Stimulated activated CD4-positive, alpha-beta T cell treated with anti-CD3 and anti-CD28 coated beads, Interleukin-4, amount 100 ng/mL, for 1 hour (primary cell): Measurements from ENCODE around the gene TMA7B.

Source experiments
- DNase-seq: peaks from one replicate; pipeline ENCODE4 v3.0.0-alpha.2; 2020

The TMA7B gene

DNA sequence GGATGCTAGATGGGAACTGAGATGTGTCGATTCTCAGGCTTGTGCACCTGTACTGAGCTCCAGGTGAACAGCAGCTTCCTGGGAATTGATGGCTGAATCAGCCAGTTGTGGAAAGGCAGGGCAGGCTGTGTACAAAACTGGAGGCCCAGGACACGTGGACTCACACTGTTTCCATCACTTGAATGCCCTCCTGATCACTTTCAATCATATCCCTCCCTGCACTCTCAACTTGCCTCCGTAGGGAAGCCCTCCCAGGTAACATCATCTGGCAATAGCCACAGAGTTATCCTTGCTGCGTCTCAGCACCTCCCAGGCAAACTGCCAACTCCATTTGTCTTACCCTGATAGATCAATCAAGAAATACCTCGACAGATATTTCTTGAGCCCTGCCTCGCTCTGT, 44.6 kb downstream of the TMA7B start:
- DNase-seq = no peak

DNA sequence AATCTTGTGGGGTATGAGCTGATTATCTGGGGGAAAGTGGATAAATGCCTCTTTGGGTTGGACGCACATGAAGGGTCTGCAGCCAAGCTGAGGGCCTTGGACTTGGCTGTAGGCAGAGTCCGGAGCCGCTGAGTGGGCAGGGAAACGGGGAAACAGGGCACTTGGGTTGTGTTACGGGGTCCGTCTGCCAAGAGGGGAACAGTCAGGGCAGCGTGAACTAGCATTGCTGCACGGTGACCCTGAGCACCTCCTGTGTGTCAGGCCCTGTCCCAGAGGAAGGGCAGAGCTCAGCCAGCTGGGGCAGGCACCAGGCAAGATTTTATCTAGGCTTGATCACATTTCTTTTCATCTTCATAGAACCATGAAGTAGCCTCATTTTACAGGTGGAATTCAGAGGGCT, 46.4 kb downstream of the TMA7B start:
- DNase-seq = no peak

DNA sequence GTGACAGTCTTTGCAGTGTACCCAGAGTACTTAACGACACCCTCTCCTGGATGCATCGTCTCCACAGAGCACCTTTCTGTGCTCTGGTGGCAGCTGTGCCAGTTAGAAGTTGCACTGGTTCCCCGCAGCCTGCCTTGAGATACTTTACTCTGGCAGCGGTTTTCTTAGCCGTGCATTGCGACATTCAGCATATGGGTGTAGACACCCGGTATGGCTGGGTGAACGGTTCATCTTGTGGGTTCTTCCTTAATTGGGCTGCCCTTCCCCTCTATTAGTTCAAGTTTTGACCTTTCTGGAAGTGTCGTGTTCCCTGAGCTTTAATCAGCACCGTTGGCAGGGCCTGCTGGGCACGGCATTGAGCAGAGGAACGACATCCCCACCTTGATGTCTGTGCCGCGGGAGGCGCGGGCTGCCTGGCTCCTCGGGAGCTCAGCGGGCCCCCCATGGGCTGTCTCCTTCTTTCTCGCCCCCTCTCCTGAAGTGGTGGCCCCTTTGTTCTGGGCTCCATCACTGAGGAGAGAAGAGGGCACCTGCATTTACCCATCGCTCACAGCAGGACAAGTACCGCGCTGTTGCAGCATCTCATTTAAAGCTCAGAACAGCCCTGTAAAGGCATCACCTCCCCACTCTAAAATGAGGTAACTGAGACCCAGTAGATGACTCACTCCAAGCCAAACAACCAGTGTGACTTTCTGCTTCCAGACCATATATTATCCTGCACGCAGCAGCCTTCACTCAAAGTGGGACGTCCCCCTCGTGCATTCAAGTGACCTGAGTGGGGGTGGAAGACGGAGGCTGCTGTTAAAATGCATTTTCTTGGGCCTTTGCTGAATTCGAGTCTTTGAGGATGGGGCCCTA, 47.9 kb downstream of the TMA7B start:
- no peak for DNase-seq

DNA sequence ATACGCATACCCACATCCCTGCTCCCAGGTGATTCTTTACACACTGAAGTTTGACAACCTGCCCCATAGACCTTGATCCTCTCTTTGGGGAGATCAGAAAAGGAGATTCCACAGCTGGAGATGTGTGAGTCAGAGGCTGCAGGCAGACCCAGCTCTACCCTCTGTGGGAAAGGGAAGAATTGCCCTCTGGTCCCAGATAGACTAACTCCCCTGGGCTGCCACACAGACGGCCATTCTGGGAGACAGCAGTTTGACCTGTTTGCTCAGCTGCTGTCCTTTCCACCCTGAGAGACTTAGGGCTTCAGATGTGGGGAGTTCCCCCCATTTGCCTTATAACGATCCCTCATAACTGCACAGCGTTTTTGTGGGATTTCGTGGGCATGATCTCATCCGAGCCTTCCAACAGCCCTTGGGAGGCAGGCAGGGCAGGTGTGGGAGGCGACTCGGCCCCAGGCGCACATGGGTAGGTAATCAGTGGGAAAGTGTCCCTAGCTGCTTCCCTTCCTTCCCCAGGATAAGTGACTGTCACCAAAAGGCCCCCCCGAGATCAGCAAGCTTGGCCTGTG, 48.6 kb downstream of the TMA7B start:
- no peak for DNase-seq

DNA sequence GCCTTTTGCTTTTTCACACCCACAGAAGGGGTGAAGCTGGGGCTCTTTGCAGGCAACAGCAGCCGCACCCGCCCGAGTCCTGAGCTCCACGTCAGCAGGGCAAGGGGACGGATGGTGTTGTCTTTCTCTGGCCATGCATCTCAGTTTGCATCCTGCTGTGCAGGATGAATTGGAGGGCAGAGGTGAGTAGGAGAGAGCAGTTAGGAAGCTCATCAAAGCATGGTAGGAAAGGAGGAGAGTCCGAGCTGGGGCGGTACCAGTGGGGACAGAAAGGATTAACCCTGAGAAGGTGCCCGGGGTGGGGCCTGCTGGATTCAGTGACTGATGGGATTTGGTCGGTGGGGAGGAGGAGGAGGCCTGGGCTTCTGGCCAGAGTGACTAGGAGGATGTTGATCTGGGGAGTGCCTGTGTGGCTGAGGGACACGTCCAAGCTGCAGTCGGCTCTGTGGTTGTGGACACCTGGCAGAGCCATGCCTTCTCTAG, 49.1 kb downstream of the TMA7B start:
- no peak for DNase-seq

DNA sequence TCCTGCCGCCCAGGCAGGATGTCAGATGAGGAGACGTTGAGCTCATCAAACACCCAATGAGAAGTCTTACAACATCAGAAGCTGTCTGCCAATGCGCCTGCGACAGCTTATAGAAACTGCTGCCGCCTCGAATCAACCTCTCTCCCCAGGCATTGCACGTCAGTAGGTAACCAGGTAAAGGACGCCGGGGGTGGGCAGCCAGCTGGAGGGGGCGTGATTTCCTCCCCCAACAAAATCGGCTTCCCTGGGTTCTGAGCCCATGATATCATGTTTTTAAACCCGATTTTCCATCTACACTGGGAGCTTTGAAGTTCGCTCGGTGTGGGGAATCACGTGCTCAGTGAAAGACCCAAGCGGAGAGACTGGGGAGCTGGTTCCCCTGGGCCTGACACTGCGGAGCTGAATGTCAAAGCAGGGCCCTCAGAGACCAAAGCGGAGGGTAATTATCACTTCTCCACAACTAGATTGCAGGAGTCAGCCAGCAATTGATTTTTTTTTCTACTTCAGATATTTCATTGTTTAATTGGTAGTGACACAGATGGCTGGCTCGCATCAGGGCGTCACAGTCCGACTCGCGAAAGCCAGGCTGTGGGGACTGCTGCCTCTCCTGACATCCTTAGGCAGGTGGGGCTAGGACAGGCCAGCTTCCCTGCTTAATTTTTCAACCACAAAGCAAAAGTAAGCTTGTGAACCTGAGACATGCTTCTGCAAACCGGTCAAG, 49.9 kb downstream of the TMA7B start:
- peak; percentile 30 for DNase-seq

DNA sequence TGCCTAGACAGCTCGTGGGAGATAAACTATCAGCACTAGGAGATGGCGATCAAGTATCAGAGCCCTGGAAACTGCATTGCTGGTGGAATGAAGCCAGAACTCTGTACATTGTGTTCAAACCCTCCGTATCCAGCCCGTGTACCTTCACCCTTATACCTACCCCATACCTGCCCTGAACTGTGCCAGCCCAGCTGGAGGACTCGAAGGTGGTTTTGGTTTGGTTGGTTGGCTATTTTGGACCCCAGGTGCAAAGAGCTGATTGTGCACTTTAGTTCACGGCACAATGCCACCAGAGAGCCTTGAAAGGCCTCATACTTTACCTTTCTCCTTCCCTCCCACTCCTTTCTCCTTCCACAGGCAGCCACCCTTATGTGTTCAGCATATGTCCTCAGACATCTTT, 50.5 kb downstream of the TMA7B start:
- DNase-seq = no peak
